AG04450 (cell line): Measurements from ENCODE around the gene NMRAL1. TPM values are rescaled to one million over a fixed set of nuclear protein-coding genes. Genes with fewer than 3 reads are reported as not detected.

Experiments used
- CTCF ChIA-PET: fragments of 300-600, 350-600 bp; formaldehyde crosslinking; extraction: SDS; loops from one replicate; lab custom pipeline; 2022; ENCODE audit warnings: antibody characterized with exemption, inconsistent platforms; lab: Charles Lee
- POLR2A ChIA-PET: fragments of 350-600 bp; formaldehyde crosslinking; extraction: SDS; loops from one replicate; lab custom pipeline; 2021; ENCODE audit warnings: antibody characterized with exemption, inconsistent platforms; lab: Yijun Ruan, JAX
- DNase-seq: peaks from one replicate; pipeline ENCODE4 v3.0.0-alpha.2; 2011; ENCODE audit warnings: low read depth, low spot score
- H3K27ac ChIP-seq: one replicate; pipeline ENCODE4 v1.5.1; 2012; ENCODE audit warnings: low read depth, low read length, control low read depth
- H3K27me3 ChIP-seq: one replicate; pipeline ENCODE4 v1.6.0; 2012; ENCODE audit warnings: low read length; ENCODE audit not compliant: control insufficient read depth, insufficient read depth
- H3K4me3 ChIP-seq: 2 replicates; pipeline ENCODE4 v1.5.1; 2011; ENCODE audit warnings: mild to moderate bottlenecking, low read depth, low read length, control low read depth
- H3K9me3 ChIP-seq: 2 replicates; pipeline ENCODE4 v1.5.1; 2012; ENCODE audit warnings: low read length; ENCODE audit not compliant: control insufficient read depth, insufficient read depth
- polyA plus RNA-seq: library from polyadenylated mRNA; depleted of rRNA; stranded (reverse); fragments of >200 nt; gene quantifications from 2 replicates; pipeline ENCODE4 v1.2.3, GENCODE V29; 2011
- TF ChIP-seq, protein P1 (sequence below): IDR thresholded peaks from 2 replicates; pipeline ENCODE4 v1.5.1; 2011; ENCODE audit warnings: low read depth, low read length, control low read depth, inconsistent platforms

The NMRAL1 gene
- polyA plus RNA-seq, 1 experiment = 26.3 TPM

GRCh38 chr16:4510747-4511426 is 36.5 kb upstream of the NMRAL1 start:
- ChIA-PET POLR2A (interaction anchor here (1.1 kb wide), 1 partner anchor 41 kb away, joined by 9 read pairs; no protein-coding TSS in a partner anchor), CTCF (interaction anchor here (1.0 to 6.8 kb wide), 6 partner anchors 6 to 75 kb away, joined by 3 to 45 read pairs (median 6); no protein-coding TSS in a partner anchor)
- TF ChIP-seq, protein P1, sequence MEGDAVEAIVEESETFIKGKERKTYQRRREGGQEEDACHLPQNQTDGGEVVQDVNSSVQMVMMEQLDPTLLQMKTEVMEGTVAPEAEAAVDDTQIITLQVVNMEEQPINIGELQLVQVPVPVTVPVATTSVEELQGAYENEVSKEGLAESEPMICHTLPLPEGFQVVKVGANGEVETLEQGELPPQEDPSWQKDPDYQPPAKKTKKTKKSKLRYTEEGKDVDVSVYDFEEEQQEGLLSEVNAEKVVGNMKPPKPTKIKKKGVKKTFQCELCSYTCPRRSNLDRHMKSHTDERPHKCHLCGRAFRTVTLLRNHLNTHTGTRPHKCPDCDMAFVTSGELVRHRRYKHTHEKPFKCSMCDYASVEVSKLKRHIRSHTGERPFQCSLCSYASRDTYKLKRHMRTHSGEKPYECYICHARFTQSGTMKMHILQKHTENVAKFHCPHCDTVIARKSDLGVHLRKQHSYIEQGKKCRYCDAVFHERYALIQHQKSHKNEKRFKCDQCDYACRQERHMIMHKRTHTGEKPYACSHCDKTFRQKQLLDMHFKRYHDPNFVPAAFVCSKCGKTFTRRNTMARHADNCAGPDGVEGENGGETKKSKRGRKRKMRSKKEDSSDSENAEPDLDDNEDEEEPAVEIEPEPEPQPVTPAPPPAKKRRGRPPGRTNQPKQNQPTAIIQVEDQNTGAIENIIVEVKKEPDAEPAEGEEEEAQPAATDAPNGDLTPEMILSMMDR = no peak
- no peaks in the 10 kb centered on the region; the same call in 1 of the 2 replicates for H3K9me3 ChIP-seq
- no peak overlapping the region for H3K4me3 ChIP-seq
- no peak for DNase-seq
- no peaks in the 10 kb centered on the region for H3K27me3 ChIP-seq
- no peak overlapping the region for H3K27ac ChIP-seq

DNA sequence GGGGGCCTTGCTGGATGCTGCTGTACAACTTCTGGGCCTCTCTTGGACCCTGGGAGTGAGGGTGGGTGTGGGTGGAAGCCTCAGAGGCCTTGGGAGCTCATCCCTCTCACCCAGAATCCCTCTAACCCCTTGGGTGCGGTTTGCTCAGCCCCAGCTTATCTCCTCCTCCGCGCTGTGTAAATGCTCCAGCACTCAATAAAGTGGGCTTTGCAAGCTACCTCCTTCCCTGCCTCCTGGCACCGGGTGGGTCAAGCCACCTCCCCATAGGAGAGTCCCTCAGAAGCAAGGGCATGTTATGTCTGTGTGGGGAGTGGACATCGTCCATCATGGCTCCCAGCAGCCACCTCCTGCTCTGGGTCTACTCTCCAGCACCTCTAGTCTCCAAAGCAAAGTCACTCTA is 35.7 kb upstream of the NMRAL1 start:
- TF ChIP-seq, protein P1 = no peak
- Histone ChIP-seq H3K27me3 (no peaks in the 10 kb centered on the region), H3K27ac (no peak overlapping the region), H3K4me3 (no peak overlapping the region), H3K9me3 (no peaks in the 10 kb centered on the region; the same call in 1 of the 2 replicates)
- DNase-seq = no peak
- ChIA-PET POLR2A (no interaction called here), CTCF (interaction anchor here (0.9 to 6.8 kb wide), 6 partner anchors 7 to 114 kb away, joined by 3 to 45 read pairs (median 6); partner anchors contain the start of gene MGRN1)

DNA sequence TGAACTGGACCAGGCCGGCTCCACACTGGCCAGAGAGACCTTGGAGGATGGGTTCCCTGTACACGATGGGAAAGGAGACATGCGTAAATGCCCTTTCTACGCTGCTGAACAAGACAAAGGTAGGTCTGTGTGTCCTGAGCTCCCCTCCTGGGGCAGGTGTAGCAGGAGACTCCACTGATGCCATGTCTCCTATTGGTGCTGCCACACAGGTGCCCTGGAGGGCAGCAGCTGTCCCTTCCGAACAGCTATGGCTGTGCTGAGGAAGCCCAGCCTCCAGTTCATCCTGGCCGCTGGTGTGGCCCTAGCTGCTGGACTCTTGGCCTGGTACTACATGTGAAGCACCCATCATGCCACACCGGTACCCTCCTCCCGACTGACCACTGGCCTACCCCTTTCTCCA is 35.0 kb upstream of the NMRAL1 start:
- TF ChIP-seq, protein P1 = no peak

GRCh38 chr16:4508806-4509205 is 34.4 kb upstream of the NMRAL1 start:
- POLR2A ChIA-PET = interaction anchor here (0.7 kb wide), 1 partner anchor 399 kb away, joined by 6 read pairs; no protein-coding TSS in a partner anchor
- CTCF ChIA-PET = interaction anchor here (0.5 to 6.8 kb wide), 4 partner anchors 8 to 106 kb away, joined by 4 to 62 read pairs (median 42); no protein-coding TSS in a partner anchor
- no peak overlapping the region for H3K4me3 ChIP-seq

More for the DNA sequence above, 35.0 kb upstream of the NMRAL1 start:
- Histone ChIP-seq H3K27me3 (no peaks in the 10 kb centered on the region), H3K27ac (no peak overlapping the region), H3K4me3 (no peak overlapping the region), H3K9me3 (no peaks in the 10 kb centered on the region)
- ChIA-PET CTCF (interaction anchor here (0.5 to 6.8 kb wide), 7 partner anchors 7 to 115 kb away, joined by 3 to 45 read pairs (median 5); partner anchors contain the start of gene MGRN1), POLR2A (no interaction called here)
- DNase-seq = no peak

More at GRCh38 chr16:4508806-4509205, 34.4 kb upstream of the NMRAL1 start:
- H3K27me3 ChIP-seq = no peaks in the 10 kb centered on the region
- TF ChIP-seq, protein P1 = no peak
- DNase-seq = no peak
- H3K9me3 ChIP-seq = no peaks in the 10 kb centered on the region
- H3K27ac ChIP-seq = no peak overlapping the region
